Stimulated activated CD8-positive, alpha-beta memory T cell treated with anti-CD3 and anti-CD28 coated beads, Interleukin-15, amount 100 ng/mL, for 1 hour (primary cell): ENCODE results near the gene FAR1.
"Not testable (repeated sequence)": the region's sequence is repeated elsewhere in the genome, so short reads cannot be mapped to it uniquely, and the experiment has no call there.

Experiments used
- DNase-seq: peaks from one replicate; pipeline ENCODE4 v3.0.0-alpha.2; 2020; ENCODE audit warnings: low read depth

Gene FAR1

GRCh38 chr11:13705710-13706109 is 37.2 kb downstream of the FAR1 start:
- DNase-seq, result no peak

- DNase-seq, result no peak
Observed at GRCh38 chr11:13713982-13714381, 45.5 kb downstream of the FAR1 start.

GRCh38 chr11:13717331-13717730 is 48.9 kb downstream of the FAR1 start:
- DNase-seq, result no peak

- DNase-seq, result no peak
Observed at GRCh38 chr11:13718394-13718793, 49.9 kb downstream of the FAR1 start.

GRCh38 chr11:13720940-13721339 is 52.5 kb downstream of the FAR1 start:
- no peak for DNase-seq

- DNase-seq, result no peak
Observed at GRCh38 chr11:13721760-13722159, 53.3 kb downstream of the FAR1 start.

- no peak for DNase-seq
Observed at GRCh38 chr11:13726456-13726855, 58.0 kb downstream of the FAR1 start.

GRCh38 chr11:13728076-13728475 is 59.6 kb downstream of the FAR1 start:
- DNase-seq, result no peak

- no peak for DNase-seq
Observed at GRCh38 chr11:13734530-13734929, 66.1 kb downstream of the FAR1 start.

- DNase-seq, result no peak
Observed at GRCh38 chr11:13745165-13745564, 76.7 kb downstream of the FAR1 start.

GRCh38 chr11:13753316-13753715 is 84.8 kb downstream of the FAR1 start:
- DNase-seq, result not testable (repeated sequence)

- DNase-seq, result no peak
Observed at GRCh38 chr11:13759050-13759449, 90.6 kb downstream of the FAR1 start.

- no peak for DNase-seq
Observed at GRCh38 chr11:13760115-13760514, 91.6 kb downstream of the FAR1 start.

GRCh38 chr11:13761250-13761649 is 92.8 kb downstream of the FAR1 start:
- DNase-seq, result no peak

- DNase-seq, result no peak
Observed at GRCh38 chr11:13761716-13762115, 93.2 kb downstream of the FAR1 start.

GRCh38 chr11:13762718-13763117 is 94.2 kb downstream of the FAR1 start:
- DNase-seq, result no peak

GRCh38 chr11:13763341-13763740 is 94.9 kb downstream of the FAR1 start:
- no peak for DNase-seq

- DNase-seq, result no peak
Observed at GRCh38 chr11:13765886-13766285, 97.4 kb downstream of the FAR1 start.

- no peak for DNase-seq
Observed at GRCh38 chr11:13767471-13767870, 99.0 kb downstream of the FAR1 start.

- no peak for DNase-seq
Observed at GRCh38 chr11:13769188-13769587, 100.7 kb downstream of the FAR1 start.

GRCh38 chr11:13771151-13771550 is 102.7 kb downstream of the FAR1 start:
- DNase-seq, result no peak

GRCh38 chr11:13772223-13773046 is 104.0 kb downstream of the FAR1 start:
- no peak for DNase-seq

- no peak for DNase-seq
Observed at GRCh38 chr11:13775471-13775870, 107.0 kb downstream of the FAR1 start.

GRCh38 chr11:13776134-13776815 is 107.8 kb downstream of the FAR1 start:
- peak; percentile 35 for DNase-seq
